Fibroblast of peridontal ligament (primary cell): ENCODE results near the gene COL4A2.
"Not testable (repeated sequence)": the region's sequence is repeated elsewhere in the genome, so short reads cannot be mapped to it uniquely, and the experiment has no call there.

ENCODE experiments used
- DNase-seq: peaks from one replicate; pipeline ENCODE4 v3.0.0-alpha.2; 2010; ENCODE audit errors: extremely low read depth

Gene COL4A2

GRCh38 chr13:110307767-110308655 is 927 bp downstream of the COL4A2 start:
- peak; percentile 64 for DNase-seq

- DNase-seq = peak; percentile 35
Observed at GRCh38 chr13:110308656-110309359, 1.7 kb downstream of the COL4A2 start.

- no peak for DNase-seq
Observed at GRCh38 chr13:110309661-110310524, 2.8 kb downstream of the COL4A2 start.

GRCh38 chr13:110310541-110311442 is 3.7 kb downstream of the COL4A2 start:
- no peak for DNase-seq

DNA sequence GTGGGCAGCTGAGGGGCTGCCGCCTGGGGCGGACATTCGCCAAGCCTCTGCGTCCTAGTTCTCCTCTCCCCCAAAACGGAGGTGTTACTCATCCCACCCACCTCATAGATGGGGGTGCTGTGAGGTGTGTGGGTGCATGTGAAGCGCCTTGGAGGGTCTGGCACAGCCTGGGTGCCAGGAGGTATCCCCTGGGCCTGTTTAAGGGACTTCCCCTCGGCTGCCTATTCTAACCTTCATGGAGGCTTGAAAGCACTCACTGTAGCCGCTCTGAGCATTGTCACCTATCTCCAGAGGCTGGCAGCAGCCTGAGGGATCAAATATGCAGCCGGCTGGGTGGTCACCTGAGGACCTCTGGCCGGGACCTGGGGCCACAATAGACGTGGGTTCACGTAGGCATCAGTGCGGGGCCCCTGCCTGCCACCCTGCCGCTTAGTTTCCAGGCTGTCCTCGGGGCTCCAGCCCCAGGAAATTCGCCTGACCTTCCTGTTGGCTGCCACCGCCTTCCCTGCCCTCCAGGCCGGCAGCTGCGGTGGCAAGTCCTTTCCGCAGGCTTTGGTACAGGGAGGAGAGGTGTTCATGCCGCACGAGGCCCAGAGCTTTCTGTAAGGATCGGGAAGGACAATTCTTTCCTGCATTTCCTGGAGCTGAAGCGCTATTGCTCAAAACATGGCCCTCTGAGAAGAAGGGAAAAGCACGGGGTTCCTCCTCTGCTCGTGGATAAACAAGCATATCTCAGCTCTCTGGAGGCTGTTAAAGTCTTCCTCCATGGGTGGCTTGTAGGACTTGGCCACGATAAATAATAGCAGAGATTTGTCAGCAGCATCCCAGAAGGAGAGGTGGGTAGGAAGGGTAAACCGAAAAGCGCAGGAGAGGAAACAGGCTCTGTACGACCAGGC is 4.6 kb downstream of the COL4A2 start:
- no peak for DNase-seq

- DNase-seq = peak; percentile 62
Observed at GRCh38 chr13:110312339-110313031, 5.4 kb downstream of the COL4A2 start.

GRCh38 chr13:110313261-110313660 is 6.2 kb downstream of the COL4A2 start:
- DNase-seq = not testable (repeated sequence)

- not testable (repeated sequence) for DNase-seq
Observed at GRCh38 chr13:110313733-110314132, 6.6 kb downstream of the COL4A2 start.

DNA sequence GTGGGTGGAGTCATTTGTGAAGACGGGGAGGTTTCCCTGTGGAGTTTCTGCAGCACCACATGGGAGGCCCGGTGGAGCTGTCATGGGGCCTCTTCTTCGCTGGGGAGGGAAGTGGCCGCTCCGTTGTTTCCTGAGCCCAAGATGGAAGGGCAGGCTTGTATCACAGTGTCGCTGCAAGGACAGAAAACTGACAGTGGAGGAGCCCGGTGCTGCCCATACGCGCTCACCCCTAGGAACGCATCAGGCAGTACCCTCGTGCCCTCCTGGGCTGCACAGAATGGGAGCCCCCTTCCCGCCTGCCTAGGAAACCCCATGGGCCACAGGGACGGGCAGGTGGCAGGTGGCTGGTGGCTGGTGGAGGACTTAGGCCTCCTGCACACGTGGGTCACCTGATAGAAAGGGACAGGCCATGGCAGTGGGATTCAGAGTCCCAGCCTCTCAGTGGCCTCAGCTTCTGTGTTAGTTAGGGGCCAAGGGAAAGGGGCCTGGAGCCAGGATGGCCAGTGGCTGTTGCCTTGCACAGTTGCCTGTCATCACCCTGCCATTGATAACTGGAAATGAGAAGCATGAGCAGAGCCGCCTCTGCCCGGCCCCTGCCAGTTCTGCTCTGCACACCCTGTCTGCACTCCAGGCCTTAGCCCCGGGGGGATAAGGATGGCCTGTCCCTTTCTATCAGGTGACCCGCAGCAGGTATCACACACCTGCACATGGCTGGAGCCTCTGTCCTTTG is 7.6 kb downstream of the COL4A2 start:
- no peak for DNase-seq

- no peak for DNase-seq
Observed at GRCh38 chr13:110316196-110316595, 9.1 kb downstream of the COL4A2 start.

- no peak for DNase-seq
Observed at GRCh38 chr13:110317093-110317492, 10.0 kb downstream of the COL4A2 start.

DNA sequence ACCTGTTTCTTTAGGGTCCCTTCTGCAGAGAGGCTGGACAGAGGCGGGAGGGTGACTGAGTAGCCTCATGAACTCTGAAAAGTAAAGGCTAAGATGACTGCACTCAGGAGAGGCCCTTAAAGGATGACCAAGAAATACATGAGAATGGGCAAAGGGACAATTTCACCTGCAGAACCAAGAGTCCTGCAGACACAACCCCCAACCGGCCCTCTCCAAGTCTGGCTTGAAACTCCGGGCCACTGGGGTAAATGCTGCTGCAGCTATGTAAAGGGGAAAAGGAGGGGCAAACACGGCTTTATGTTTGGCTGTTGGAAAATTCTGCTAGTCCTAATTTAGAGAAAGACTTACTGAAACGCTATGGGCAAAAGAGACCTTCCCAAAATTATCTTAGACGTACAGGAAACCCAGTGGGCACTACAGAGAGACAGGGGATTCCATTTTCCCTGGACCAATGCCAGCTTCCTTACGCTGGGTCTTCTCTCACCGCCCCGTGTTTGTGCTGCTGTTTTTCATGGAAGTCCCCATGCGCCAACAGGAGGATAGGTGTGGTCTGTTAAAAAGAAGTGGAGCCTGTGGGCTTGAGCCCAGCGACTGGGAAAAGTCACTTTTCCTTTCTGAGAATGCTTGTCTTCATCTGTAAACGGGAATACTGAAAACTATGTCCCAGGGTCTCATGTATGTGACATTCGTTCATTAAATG is 10.6 kb downstream of the COL4A2 start:
- no peak for DNase-seq

DNA sequence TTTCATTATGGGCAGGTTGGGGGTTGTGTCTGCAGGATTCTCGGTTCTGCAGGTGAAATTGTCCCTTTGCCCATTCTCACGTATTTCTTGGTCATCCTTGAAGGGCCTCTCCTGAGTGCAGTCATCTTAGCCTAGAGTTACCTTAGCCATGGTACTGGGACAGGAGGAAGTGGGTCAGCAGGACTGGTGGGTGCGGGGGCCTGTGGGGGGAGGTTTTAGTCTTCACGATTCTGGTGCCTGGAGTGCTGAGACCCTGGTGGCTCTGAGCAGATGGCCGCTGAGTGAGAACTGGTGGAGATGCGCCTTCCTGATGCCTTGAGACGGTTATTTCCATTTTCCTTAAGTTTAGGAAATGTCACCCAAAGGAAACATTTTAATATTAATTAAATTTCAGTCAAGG is 11.8 kb downstream of the COL4A2 start:
- no peak for DNase-seq

DNA sequence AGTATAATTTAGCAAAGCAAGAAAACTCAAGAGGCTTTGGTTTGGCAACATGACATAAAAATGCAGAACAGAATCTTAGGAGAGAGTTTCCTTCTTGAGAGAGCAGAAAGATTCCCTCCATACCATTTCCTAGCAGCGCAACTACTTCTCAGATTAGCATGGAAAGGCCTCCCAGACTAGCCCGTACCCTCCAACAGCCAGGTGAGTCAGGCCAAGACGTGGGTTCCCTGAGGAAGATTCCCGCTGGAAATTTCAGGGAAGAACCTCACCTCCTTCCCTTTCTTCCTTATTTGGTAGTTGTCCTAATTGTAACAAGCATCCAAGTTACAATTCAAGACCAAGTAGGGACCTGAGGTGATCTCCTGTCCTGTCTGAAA is 12.3 kb downstream of the COL4A2 start:
- DNase-seq = no peak

- no peak for DNase-seq
Observed at GRCh38 chr13:110319774-110320509, 12.9 kb downstream of the COL4A2 start.

- DNase-seq = no peak
Observed at GRCh38 chr13:110320645-110321044, 13.6 kb downstream of the COL4A2 start.

- not testable (repeated sequence) for DNase-seq
Observed at GRCh38 chr13:110321573-110321972, 14.5 kb downstream of the COL4A2 start.
